Nephron (organoid): Measurements from ENCODE around the gene LILRB3.
"Not testable (repeated sequence)": the region's sequence is repeated elsewhere in the genome, so short reads cannot be mapped to it uniquely, and the experiment has no call there.

ENCODE experiments used
- H3K27ac Mint-ChIP-seq, 3 experiments: 2 replicates each; pipeline ENCODE4 v1.8.0; 2020; ENCODE audit warnings: mixed read lengths in 3 of 3, mild to moderate bottlenecking in 2 of 3, moderate library complexity in 1 of 3
- H3K27me3 Mint-ChIP-seq: 2 replicates; pipeline ENCODE4 v1.8.0; 2021; ENCODE audit warnings: low read depth, mild to moderate bottlenecking, moderate library complexity, mixed read lengths
- H3K36me3 Mint-ChIP-seq: 2 replicates; pipeline ENCODE4 v1.8.0; 2020; ENCODE audit warnings: low read depth, mixed read lengths
- H3K4me1 Mint-ChIP-seq: 2 replicates; pipeline ENCODE4 v1.8.0; 2020; ENCODE audit warnings: mixed read lengths
- H3K4me3 Mint-ChIP-seq, 3 experiments: 2 replicates each; pipeline ENCODE4 v1.8.0; 2020; ENCODE audit warnings: mild to moderate bottlenecking in 3 of 3, mixed read lengths in 3 of 3, moderate library complexity in 2 of 3
- H3K9me3 Mint-ChIP-seq: 2 replicates; pipeline ENCODE4 v1.8.0; 2020; ENCODE audit warnings: mixed read lengths
- TF ChIP-seq, protein P1 (sequence below), 3 experiments: fragments of 200-600 bp; sonication (generic); IDR thresholded peaks; one replicate each; pipeline ENCODE4 v1.5.0; 2021; ENCODE audit warnings: antibody characterized with exemption in 3 of 3; ENCODE audit not compliant: unreplicated experiment in 3 of 3

Gene LILRB3

DNA sequence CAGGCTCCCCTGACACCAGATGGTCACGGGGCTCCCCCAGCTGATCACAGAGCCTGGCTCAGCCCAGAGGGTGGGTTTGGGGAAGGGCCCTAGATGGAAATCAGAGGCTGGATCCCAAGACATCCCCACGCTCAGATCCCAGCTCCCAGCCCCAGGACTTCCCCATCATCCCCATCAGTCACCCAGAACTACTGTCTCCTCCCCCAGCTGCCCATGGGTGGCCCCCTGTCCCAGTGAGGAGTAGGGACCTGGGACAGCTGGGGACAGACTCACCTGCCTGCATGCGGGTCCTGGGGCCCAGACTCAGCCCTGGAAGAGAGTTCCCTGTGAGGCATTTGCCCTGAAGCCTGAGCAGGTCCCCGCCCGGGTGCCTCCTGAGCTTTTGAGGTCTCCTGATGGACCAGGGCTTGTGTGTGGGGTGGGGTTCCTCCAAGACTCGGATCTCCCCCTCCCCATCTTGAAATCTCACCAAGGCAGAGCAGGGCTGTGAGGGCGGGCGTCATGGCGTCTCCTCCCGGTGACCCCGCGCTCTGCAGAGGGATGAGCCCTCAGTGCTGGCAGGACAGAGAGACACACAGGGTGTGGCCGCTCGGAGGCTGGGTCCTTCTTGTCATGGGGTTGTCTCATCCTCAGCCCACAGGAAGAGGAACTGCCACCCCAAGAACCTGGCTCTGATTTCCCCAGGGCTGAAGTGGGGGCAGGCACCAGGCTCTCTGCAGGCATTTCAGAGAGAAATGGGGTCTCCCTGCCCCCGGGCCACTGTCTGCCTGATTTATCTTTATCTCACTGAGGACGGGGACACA lies at the start of gene LILRB3:
LILRB3 (minus strand) TSS at position 534 of the 803 bp plus-strand sequence; CDS start at position 503, 31 bp downstream.
- H3K27ac Mint-ChIP-seq, H3K36me3 Mint-ChIP-seq, H3K4me1 Mint-ChIP-seq, H3K9me3 Mint-ChIP-seq, H3K4me3 Mint-ChIP-seq: not testable (repeated sequence)
- peaks cover 12% of the 10 kb centered on the region for H3K27me3 Mint-ChIP-seq

DNA sequence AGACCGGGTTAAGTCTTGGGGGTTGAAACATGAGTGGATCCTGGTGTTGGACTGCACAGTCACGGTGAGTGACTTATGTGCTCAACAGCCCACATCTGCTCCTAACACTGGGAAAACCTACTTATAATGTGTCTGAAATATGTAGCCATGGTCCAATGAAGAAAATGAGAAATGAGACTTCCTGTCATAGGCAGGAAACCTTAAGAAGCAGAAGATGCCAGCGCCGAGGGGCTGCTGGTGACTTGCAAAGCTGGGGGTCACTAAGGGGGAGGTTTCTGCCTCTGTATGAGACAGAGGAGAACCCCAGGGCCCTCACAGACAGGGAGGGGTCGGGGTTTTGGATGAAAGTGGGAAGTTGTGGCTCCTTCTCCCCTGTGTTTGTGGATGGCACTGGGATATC lies 49.4 kb upstream of the LILRB3 start:
- H3K4me3 Mint-ChIP-seq, H3K36me3 Mint-ChIP-seq, H3K4me1 Mint-ChIP-seq, H3K9me3 Mint-ChIP-seq, H3K27ac Mint-ChIP-seq: not testable (repeated sequence)
- peaks cover 25% of the 10 kb centered on the region for H3K27me3 Mint-ChIP-seq

- not testable (repeated sequence) for H3K27ac Mint-ChIP-seq, H3K4me1 Mint-ChIP-seq, H3K36me3 Mint-ChIP-seq, H3K4me3 Mint-ChIP-seq, H3K9me3 Mint-ChIP-seq
- H3K27me3 Mint-ChIP-seq: peaks cover 25% of the 10 kb centered on the region
Observed at GRCh38 chr19:54271587-54271986, 48.8 kb upstream of the LILRB3 start.

- Mint-ChIP-seq H3K27ac (no peak overlapping the region), H3K27me3 (peaks cover 25% of the 10 kb centered on the region), H3K4me1 (no peaks in the 10 kb centered on the region), H3K9me3 (peaks cover 3% of the 10 kb centered on the region), H3K36me3 (no peaks in the 10 kb centered on the region), H3K4me3 (no peak overlapping the region)
- TF ChIP-seq, protein P1, sequence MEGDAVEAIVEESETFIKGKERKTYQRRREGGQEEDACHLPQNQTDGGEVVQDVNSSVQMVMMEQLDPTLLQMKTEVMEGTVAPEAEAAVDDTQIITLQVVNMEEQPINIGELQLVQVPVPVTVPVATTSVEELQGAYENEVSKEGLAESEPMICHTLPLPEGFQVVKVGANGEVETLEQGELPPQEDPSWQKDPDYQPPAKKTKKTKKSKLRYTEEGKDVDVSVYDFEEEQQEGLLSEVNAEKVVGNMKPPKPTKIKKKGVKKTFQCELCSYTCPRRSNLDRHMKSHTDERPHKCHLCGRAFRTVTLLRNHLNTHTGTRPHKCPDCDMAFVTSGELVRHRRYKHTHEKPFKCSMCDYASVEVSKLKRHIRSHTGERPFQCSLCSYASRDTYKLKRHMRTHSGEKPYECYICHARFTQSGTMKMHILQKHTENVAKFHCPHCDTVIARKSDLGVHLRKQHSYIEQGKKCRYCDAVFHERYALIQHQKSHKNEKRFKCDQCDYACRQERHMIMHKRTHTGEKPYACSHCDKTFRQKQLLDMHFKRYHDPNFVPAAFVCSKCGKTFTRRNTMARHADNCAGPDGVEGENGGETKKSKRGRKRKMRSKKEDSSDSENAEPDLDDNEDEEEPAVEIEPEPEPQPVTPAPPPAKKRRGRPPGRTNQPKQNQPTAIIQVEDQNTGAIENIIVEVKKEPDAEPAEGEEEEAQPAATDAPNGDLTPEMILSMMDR (IDR thresholded peaks at IDR 0.05; ENCODE audit: unreplicated experiment in 3 of 3): no peak
Observed at GRCh38 chr19:54271106-54271505, 48.3 kb upstream of the LILRB3 start.

- H3K27ac Mint-ChIP-seq: no peak overlapping the region
- peaks cover 18% of the 10 kb centered on the region for H3K27me3 Mint-ChIP-seq
- H3K4me3 Mint-ChIP-seq: no peak overlapping the region
- TF ChIP-seq, protein P1 (IDR thresholded peaks at IDR 0.05; ENCODE audit: unreplicated experiment in 3 of 3): no peak
- peaks cover 3% of the 10 kb centered on the region for H3K9me3 Mint-ChIP-seq
- no peaks in the 10 kb centered on the region for H3K4me1 Mint-ChIP-seq
- no peaks in the 10 kb centered on the region for H3K36me3 Mint-ChIP-seq
Observed at GRCh38 chr19:54268936-54269335, 46.1 kb upstream of the LILRB3 start.

DNA sequence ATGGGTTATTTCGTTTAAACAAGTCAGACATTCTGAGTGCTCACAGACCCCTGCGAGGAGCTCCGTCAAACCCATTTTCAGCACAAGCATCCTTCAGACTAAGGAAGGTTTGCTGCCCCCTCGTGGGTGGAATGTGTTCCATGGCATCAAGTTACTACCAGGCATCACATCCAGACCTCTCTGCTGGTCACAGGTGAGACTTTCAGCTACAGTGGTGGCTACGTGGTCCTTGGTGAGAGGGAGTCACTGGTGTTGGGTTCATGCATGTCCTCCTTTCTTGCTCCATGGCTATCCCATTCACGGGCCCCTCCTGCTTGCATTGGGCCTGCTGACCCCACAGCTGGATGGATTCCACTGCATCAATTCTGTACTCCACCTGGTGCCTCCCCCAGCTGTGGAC lies 43.3 kb upstream of the LILRB3 start:
- Mint-ChIP-seq H3K36me3 (no peaks in the 10 kb centered on the region), H3K4me3 (no peak overlapping the region), H3K4me1 (no peaks in the 10 kb centered on the region), H3K27ac (no peak overlapping the region), H3K27me3 (peaks cover 7% of the 10 kb centered on the region), H3K9me3 (peaks cover 3% of the 10 kb centered on the region)
- TF ChIP-seq, protein P1 (IDR thresholded peaks at IDR 0.05; ENCODE audit: unreplicated experiment in 3 of 3): peak; percentile 70 to 75 (median 71)

GRCh38 chr19:54262470-54262869 lies 39.7 kb upstream of the LILRB3 start:
- H3K4me3 Mint-ChIP-seq: no peak overlapping the region
- no peak overlapping the region for H3K27ac Mint-ChIP-seq
- H3K36me3 Mint-ChIP-seq: no peaks in the 10 kb centered on the region
- TF ChIP-seq, protein P1 (IDR thresholded peaks at IDR 0.05; ENCODE audit: unreplicated experiment in 3 of 3): no peak
- no peaks in the 10 kb centered on the region for H3K9me3 Mint-ChIP-seq
- peaks cover under 1% of the 10 kb centered on the region for H3K27me3 Mint-ChIP-seq
- H3K4me1 Mint-ChIP-seq: no peaks in the 10 kb centered on the region
